Hypothalamus (tissue), 51 donors: ENCODE measurements around the gene EMX2.

ENCODE experiments used
- DNase-seq, 51 donors: peaks; one replicate each; lab custom pipeline; 2025; lab: John Stamatoyannopoulos, UW

EMX2 gene

GRCh38 chr10:117591043-117591442 is 48.5 kb downstream of the EMX2 start:
- no peak for DNase-seq

- no peak for DNase-seq
Measured at GRCh38 chr10:117594722-117595121, 52.2 kb downstream of the EMX2 start.

- DNase-seq: no peak
Measured at GRCh38 chr10:117596706-117597105, 54.2 kb downstream of the EMX2 start.

DNA sequence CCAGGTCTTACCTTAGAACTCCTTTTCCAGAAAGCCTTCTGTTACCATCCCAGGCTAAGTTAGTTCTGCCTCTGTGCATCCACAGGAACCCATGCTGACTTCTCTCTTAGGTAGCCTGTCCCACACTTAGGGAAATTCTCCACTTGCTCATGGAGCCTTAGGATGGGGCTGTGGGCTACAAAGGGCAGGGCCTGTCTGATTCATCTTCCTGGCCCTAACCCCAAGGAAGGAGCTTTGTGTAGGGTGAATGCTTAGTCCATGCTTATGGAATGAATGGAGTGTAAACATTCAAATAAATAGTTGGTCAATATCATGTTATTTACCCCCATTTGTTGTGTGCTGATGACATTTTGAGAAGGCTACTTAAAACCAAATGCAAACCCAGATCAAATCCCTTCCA is 54.7 kb downstream of the EMX2 start:
- no peak for DNase-seq
